HG03571 (cell line): ENCODE data around the gene AGXT.

ENCODE experiments used
- ATAC-seq: cut with Tn5 transposase; IDR thresholded peaks from one replicate; pipeline ENCODE4 v1.9.1; 2021; ENCODE audit not compliant: unreplicated experiment

The AGXT gene

GRCh38 chr2:240884745-240885144 is 16.1 kb downstream of the AGXT start:
- no peak for ATAC-seq

DNA sequence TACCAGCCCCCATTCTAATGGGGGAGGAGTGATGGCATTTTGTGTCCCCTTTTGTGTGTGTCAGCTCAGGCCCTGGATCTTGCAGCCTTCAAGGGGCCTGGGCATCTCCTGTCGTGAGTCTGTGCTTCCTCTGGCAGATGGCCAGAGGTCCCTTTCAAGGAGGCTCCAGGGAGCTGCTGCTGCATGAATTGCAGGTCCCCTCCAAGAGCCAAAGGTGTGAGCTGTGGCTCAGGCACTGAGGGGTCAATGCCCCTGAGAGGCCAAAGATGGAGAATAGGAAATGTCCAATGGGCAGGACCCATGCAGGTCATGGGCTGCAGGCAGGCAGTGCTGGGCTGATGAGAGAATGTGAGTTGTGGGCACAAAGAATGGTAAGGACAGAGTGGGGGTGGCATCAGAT is 16.9 kb downstream of the AGXT start:
- no peak for ATAC-seq

GRCh38 chr2:240886023-240886565 is 17.5 kb downstream of the AGXT start:
- no peak for ATAC-seq

GRCh38 chr2:240886678-240887609 is 18.3 kb downstream of the AGXT start:
- ATAC-seq: no peak

GRCh38 chr2:240887631-240888030 is 19.0 kb downstream of the AGXT start:
- ATAC-seq: no peak

- ATAC-seq: no peak
Observed at GRCh38 chr2:240888130-240888889, 19.7 kb downstream of the AGXT start.

DNA sequence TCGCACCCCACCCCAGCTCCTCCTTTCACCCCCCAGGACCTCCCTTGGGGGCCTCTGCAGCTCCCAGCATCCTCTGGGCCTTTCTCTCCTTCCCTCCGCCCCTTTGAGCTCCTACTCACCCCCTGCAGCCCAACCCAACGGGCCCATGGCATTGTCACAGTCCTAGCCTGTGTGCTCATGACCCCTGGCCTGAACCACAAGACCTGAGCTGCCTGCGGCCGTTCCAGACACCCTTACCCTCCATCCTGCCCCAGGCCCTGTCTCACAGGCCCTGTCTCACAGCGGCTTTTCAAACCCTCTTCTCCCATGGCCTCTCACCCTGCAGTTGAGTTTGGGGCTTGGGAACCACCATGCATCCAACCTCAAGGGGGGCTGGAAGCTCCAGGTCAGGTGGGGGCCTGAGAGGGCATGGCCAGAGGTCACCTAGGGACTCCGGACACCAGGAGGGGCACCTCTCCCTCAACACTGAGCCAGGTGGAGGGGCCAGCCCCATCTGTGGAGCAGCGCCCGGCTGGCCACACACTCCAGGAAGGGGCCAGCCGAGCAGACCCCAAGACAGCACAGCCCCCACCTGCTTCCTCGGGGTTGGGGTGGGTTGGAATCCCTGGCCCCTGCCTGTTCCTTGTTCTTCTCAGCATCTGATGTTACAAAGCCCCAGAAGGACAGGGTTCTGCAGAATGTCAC is 20.4 kb downstream of the AGXT start:
- no peak for ATAC-seq

- ATAC-seq: no peak
Observed at GRCh38 chr2:240889601-240890560, 21.3 kb downstream of the AGXT start.

DNA sequence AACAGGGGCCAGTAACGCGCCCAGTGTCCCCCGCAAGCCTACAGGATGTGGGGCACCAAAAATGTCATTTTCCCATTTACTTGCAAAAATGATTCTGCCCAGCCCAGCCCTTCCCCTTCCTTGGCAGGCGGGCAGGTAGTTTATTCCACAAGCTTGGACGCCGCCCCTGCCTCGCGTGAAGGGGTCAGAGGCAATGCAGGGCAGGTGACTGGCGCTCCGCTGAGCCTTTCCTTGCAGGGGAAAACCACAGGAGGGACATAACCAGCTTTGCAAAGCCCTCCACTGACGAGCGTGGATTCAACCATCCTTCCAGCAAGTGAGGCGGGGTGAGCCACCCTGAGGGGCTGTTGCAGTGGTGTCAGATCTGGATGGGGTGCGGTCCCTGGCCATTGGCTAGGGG is 22.1 kb downstream of the AGXT start:
- no peak for ATAC-seq

DNA sequence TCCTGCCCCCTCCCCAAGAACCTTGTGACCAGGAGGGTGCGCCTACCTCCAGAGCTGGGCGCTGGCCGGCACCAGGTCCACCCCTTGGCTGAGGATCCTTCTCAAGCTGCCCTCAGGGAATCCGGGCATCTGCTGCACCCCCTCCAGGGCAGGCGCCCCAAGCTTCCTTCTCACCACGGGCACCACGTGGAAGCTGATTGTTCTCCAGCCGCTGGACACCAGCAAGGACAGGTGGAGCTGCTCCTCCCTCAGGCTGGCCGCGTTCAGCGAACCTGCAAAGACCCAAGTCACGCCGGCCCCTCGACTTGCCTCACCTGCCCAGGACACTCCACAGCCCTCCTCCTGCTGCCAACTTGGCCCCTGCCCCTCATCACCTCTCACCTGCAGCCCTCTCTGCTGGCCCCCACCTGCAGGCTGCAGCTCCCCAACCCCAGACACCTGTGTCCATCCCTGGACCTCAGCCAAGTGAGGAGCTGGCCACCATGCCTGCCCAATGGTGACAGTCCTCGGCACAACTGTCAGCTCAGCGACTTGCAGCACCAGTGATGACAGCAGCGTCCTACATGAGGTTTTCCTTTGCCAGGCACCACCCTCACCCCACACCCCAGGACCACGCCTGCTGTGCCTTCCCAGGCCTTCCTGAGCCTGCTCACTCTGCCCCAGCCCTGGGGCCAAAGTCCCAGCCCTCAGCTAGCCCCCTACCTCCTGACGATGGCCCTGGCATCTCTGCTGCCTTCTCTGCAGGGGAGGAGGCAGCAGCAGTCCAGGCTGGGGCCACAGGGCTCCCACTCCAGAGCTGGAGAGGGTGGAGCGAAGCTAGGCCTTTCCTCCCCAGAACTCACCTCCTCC is 23.1 kb downstream of the AGXT start:
- no peak for ATAC-seq

DNA sequence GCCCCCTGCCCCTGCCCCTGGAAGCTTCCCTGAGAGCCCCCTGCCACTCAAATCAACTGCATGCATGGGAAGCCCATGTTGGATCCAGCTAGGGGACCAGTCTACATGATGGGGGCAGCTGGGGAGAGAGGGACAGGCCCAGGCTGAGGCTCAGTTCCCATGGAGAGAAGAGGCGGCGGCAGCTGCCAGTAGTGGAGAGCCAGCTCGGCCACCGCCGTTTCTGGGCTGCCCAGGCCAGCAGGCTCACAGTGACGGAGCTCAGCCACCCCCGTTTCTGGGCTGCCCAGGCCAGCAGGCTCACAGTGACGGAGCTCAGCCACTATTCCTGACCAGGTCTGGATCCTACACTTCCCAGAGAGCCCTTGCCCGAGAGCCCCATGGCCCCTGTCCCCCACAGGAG is 23.7 kb downstream of the AGXT start:
- ATAC-seq: no peak

DNA sequence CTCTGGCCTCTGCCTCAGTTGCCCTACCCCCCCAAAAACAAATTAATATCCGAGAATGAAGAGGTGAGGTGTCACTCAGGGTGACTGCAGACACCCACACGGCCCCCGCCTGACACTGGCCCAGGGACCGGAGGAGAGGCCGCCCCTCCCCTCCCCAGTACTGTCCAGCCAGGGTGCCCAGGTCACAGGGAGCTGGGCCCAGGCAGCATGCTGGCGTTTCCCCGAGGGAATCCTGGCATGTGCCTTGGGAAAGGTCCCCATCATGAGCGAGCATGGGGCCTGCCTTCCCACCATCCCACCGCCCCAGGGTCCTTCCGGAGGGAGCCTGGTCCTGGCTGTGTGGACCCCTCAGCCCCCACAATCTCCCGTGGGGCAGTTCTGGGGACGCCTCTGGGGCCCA is 24.3 kb downstream of the AGXT start:
- ATAC-seq: no peak

GRCh38 chr2:240893363-240893844 is 24.8 kb downstream of the AGXT start:
- ATAC-seq: no peak

GRCh38 chr2:240894006-240894405 is 25.4 kb downstream of the AGXT start:
- ATAC-seq: no peak

GRCh38 chr2:240894836-240895558 is 26.4 kb downstream of the AGXT start:
- ATAC-seq: no peak

DNA sequence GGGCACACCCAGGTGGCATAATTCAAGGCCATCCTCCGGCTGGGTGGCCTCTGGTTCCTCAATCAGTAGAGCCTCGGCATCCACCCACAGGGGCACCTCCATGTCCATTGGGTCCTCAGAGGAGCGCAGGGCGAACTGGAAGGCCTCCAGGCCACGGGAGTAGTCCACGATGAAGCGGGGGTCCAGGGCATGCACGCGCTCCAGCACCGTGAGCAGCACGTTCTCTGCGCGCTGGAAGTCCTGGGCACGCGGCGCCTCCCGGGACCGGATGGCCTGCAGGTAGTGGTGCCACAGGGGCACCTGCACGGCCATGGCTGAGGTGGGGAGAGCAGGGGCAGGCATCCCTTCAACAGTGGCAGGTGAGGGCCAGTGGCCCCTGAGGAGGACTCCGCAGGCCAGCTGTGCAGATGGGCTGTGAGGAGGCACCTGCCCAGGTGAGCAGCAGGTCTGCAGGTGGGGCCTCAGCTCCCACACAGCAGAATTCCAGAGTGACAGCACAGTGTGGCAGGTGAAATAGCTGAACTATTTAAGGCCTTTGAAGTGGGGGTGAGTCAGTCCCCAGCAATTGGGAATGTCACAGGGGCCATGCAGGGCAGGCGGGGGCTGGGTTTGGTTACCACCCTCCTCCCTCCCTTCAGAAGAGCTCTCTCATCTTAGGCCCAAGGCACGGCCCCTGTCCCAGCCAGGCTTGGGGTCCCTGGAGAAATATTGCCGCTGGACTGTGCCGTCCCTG is 27.2 kb downstream of the AGXT start, which contains the start of gene MAB21L4:
Gene MAB21L4 (minus strand): TSS at position 501 of the 733 bp plus-strand sequence. CDS start 159 bp downstream, at position 342.
- ATAC-seq: no peak

DNA sequence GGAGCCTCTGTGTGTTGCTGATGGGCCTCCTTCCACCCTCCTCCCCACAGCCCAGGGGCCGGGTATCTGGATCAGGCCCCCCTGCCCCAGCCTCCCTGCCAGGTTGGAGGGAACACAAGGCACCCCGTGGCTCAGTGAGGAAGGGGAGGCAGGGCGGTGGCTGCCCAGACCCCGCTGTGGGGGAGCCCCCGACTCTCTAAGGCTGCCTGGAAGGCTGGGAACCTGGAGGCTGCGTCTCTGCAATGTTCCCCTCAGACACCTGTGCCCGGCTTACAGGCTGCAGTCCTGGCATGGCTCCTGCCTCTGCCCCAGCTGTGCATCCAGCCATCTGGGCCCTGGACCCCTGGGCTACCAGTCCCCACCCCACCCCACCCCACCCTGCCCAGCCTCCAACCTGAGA is 27.8 kb downstream of the AGXT start:
- ATAC-seq: no peak
